Skeletal muscle tissue (tissue), 4 donors: ENCODE results near the gene PFKL. TPM values are rescaled to one million over a fixed set of nuclear protein-coding genes. Genes with fewer than 3 reads are reported as not detected.

Experiments
- H3K27ac ChIP-seq: one replicate; pipeline ENCODE4 v1.7.0; 2013; ENCODE audit warnings: mild to moderate bottlenecking, low read depth, low read length, inconsistent platforms
- H3K27me3 ChIP-seq, 3 donors: one replicate each; pipeline ENCODE4 v1.7.0; 2013; ENCODE audit warnings: low read length in 3 of 3; ENCODE audit not compliant: control insufficient read depth in 3 of 3, insufficient read depth in 3 of 3
- H3K36me3 ChIP-seq, 3 donors: one replicate each; pipeline ENCODE4 v1.7.0; 2013; ENCODE audit warnings: low read length in 3 of 3; ENCODE audit not compliant: control insufficient read depth in 3 of 3, insufficient read depth in 3 of 3
- H3K4me1 ChIP-seq, 3 donors: one replicate each; pipeline ENCODE4 v1.7.0; 2013; ENCODE audit warnings: low read length in 3 of 3, mild to moderate bottlenecking in 3 of 3; ENCODE audit not compliant: control insufficient read depth in 3 of 3, insufficient read depth in 3 of 3
- H3K4me3 ChIP-seq, 3 donors: one replicate each; pipeline ENCODE4 v1.7.0; 2013; ENCODE audit warnings: low read length in 3 of 3
- H3K9ac ChIP-seq, 3 donors: one replicate each; pipeline ENCODE4 v1.7.0; 2013; ENCODE audit warnings: low read length in 3 of 3, mild to moderate bottlenecking in 3 of 3, moderate library complexity in 2 of 3, low read depth in 1 of 3
- H3K9me3 ChIP-seq, 3 donors: one replicate each; pipeline ENCODE4 v1.7.0; 2013; ENCODE audit warnings: low read length in 3 of 3; ENCODE audit not compliant: control insufficient read depth in 3 of 3
- total RNA-seq: library from RNA; depleted of rRNA; stranded (reverse); fragments of >200 nt; gene quantifications from one replicate; pipeline ENCODE4 v1.2.3, GENCODE V29; 2014
- donor health status: Osteomylitis.

Gene PFKL
- total RNA-seq, 1 donor from 2014 or later = 72.0 TPM

GRCh38 chr21:44352253-44352860 is 52.5 kb downstream of the PFKL start:
- Histone ChIP-seq H3K9me3 (no peaks in the 10 kb centered on the region), H3K4me3 (no peak overlapping the region), H3K27me3 (peaks cover 50 to 56% (median 50%) of the 10 kb centered on the region in 3 donors), H3K9ac (no peak overlapping the region), H3K27ac (peak overlapping the region; percentile 57), H3K4me1 (peaks cover 0 to 11% (median 5%) of the 10 kb centered on the region in 3 donors), H3K36me3 (no peaks in the 10 kb centered on the region)

- Histone ChIP-seq H3K27me3 (peaks cover 50 to 54% (median 50%) of the 10 kb centered on the region in 3 donors), H3K4me3 (peak within 1 kb of the TSS; percentile 8 to 48 (median 29)), H3K27ac (peak within 1 kb of the TSS; percentile 57), H3K36me3 (no peaks in the 10 kb centered on the region), H3K9ac (peak within 1 kb of the TSS in 1 of 3 donors; percentile 25), H3K4me1 (peaks cover 0 to 11% (median 5%) of the 10 kb centered on the region in 3 donors), H3K9me3 (no peaks in the 10 kb centered on the region)
Measured at GRCh38 chr21:44353191-44353970, 53.5 kb downstream of the PFKL start, which contains the start of gene TRPM2. TRPM2 (plus strand) TSS chr21:44353621; CDS start chr21:44353701, 80 bp downstream.

GRCh38 chr21:44354001-44354405 is 54.1 kb downstream of the PFKL start:
- H3K9me3 ChIP-seq = no peaks in the 10 kb centered on the region
- no peaks in the 10 kb centered on the region for H3K36me3 ChIP-seq
- peak overlapping the region in 1 of 3 donors; percentile 25 for H3K9ac ChIP-seq
- peak overlapping the region; percentile 57 for H3K27ac ChIP-seq
- H3K4me3 ChIP-seq = peak overlapping the region; percentile 8 to 48 (median 29)
- H3K4me1 ChIP-seq = peaks cover 0 to 11% (median 5%) of the 10 kb centered on the region in 3 donors
- peaks cover 44 to 52% (median 44%) of the 10 kb centered on the region in 3 donors for H3K27me3 ChIP-seq

- Histone ChIP-seq H3K9ac (no peak overlapping the region), H3K36me3 (no peaks in the 10 kb centered on the region), H3K27ac (no peak overlapping the region), H3K4me3 (no peak overlapping the region), H3K9me3 (no peaks in the 10 kb centered on the region), H3K27me3 (peaks cover 36 to 42% (median 37%) of the 10 kb centered on the region in 3 donors), H3K4me1 (peaks cover 0 to 11% (median 5%) of the 10 kb centered on the region in 3 donors)
Measured at GRCh38 chr21:44354775-44355771, 55.2 kb downstream of the PFKL start.

- H3K9me3 ChIP-seq = no peaks in the 10 kb centered on the region
- peaks cover 32 to 38% (median 34%) of the 10 kb centered on the region in 3 donors for H3K27me3 ChIP-seq
- no peak overlapping the region for H3K9ac ChIP-seq
- no peak overlapping the region for H3K4me3 ChIP-seq
- H3K36me3 ChIP-seq = no peaks in the 10 kb centered on the region
- no peak overlapping the region for H3K27ac ChIP-seq
- H3K4me1 ChIP-seq = peaks cover 0 to 11% (median 5%) of the 10 kb centered on the region in 3 donors
Measured at GRCh38 chr21:44356160-44356559, 56.3 kb downstream of the PFKL start.

- no peak overlapping the region for H3K27ac ChIP-seq
- H3K27me3 ChIP-seq = peaks cover 27 to 34% (median 29%) of the 10 kb centered on the region in 3 donors
- H3K4me1 ChIP-seq = peaks cover 0 to 11% (median 5%) of the 10 kb centered on the region in 3 donors
- no peak overlapping the region for H3K4me3 ChIP-seq
- H3K36me3 ChIP-seq = no peaks in the 10 kb centered on the region
- no peaks in the 10 kb centered on the region for H3K9me3 ChIP-seq
- H3K9ac ChIP-seq = no peak overlapping the region
Measured at GRCh38 chr21:44356636-44357035, 56.8 kb downstream of the PFKL start.

- H3K27me3 ChIP-seq = peaks cover 21 to 27% (median 25%) of the 10 kb centered on the region in 3 donors
- H3K4me3 ChIP-seq = no peak overlapping the region
- no peaks in the 10 kb centered on the region for H3K36me3 ChIP-seq
- no peaks in the 10 kb centered on the region for H3K9me3 ChIP-seq
- H3K4me1 ChIP-seq = peaks cover 0 to 11% (median 5%) of the 10 kb centered on the region in 3 donors
- H3K27ac ChIP-seq = no peak overlapping the region
- H3K9ac ChIP-seq = no peak overlapping the region
Measured at GRCh38 chr21:44357064-44357837, 57.4 kb downstream of the PFKL start.

GRCh38 chr21:44359396-44359795 is 59.5 kb downstream of the PFKL start:
- H3K4me3 ChIP-seq = no peak overlapping the region
- H3K27ac ChIP-seq = no peak overlapping the region
- peaks cover 0 to 2% (median 0%) of the 10 kb centered on the region in 3 donors for H3K9me3 ChIP-seq
- peaks cover 10 to 22% (median 19%) of the 10 kb centered on the region in 3 donors for H3K27me3 ChIP-seq
- peaks cover 0 to 5% (median 3%) of the 10 kb centered on the region in 3 donors for H3K4me1 ChIP-seq
- H3K9ac ChIP-seq = no peak overlapping the region
- no peaks in the 10 kb centered on the region for H3K36me3 ChIP-seq

GRCh38 chr21:44360159-44360558 is 60.3 kb downstream of the PFKL start:
- no peak overlapping the region for H3K27ac ChIP-seq
- no peak overlapping the region for H3K9ac ChIP-seq
- peaks cover 9 to 22% (median 18%) of the 10 kb centered on the region in 3 donors for H3K27me3 ChIP-seq
- no peak overlapping the region for H3K4me3 ChIP-seq
- H3K4me1 ChIP-seq = no peaks in the 10 kb centered on the region
- peaks cover 0 to 2% (median 0%) of the 10 kb centered on the region in 3 donors for H3K9me3 ChIP-seq
- H3K36me3 ChIP-seq = no peaks in the 10 kb centered on the region
